Measurements from ENCODE around the gene RASL11B.

Gene RASL11B

GRCh38 chr4:52836678-52837077 is 25.4 kb upstream of the RASL11B start:
- Histone ChIP-seq H3K4me3 (ENCODE audit: low read depth, low read length) (no peak overlapping the region), H3K36me3 (no peaks in the 10 kb centered on the region), H3K27ac (no peak overlapping the region), H3K9me3 (ENCODE audit: severe bottlenecking) (no peaks in the 10 kb centered on the region), H3K27me3 (ENCODE audit: insufficient read depth, low read depth, severe bottlenecking) (peaks cover 91% of the 10 kb centered on the region)
- DNase-seq: no peak
- TF ChIP-seq CTCF (IDR thresholded peaks at IDR 0.05; ENCODE audit: low read depth, low read length): no peak

GRCh38 chr4:52837716-52838558 is 24.2 kb upstream of the RASL11B start:
- Histone ChIP-seq H3K36me3 (no peaks in the 10 kb centered on the region), H3K27ac (no peak overlapping the region), H3K4me3 (ENCODE audit: low read depth, low read length) (no peak overlapping the region), H3K9me3 (ENCODE audit: severe bottlenecking) (no peaks in the 10 kb centered on the region), H3K27me3 (ENCODE audit: insufficient read depth, low read depth, severe bottlenecking) (peaks cover 93% of the 10 kb centered on the region)
- TF ChIP-seq CTCF (IDR thresholded peaks at IDR 0.05; ENCODE audit: low read depth, low read length): no peak
- DNase-seq: no peak

- no peak for TF ChIP-seq CTCF (IDR thresholded peaks at IDR 0.05; ENCODE audit: low read depth, low read length)
- DNase-seq: no peak
- no peak overlapping the region for H3K27ac ChIP-seq
Observed at GRCh38 chr4:52838729-52839586, 23.2 kb upstream of the RASL11B start.

GRCh38 chr4:52840531-52841370 is 21.4 kb upstream of the RASL11B start:
- TF ChIP-seq CTCF (IDR thresholded peaks at IDR 0.05; ENCODE audit: low read depth, low read length): no peak
- H3K36me3 ChIP-seq: no peaks in the 10 kb centered on the region
- no peak for DNase-seq
- H3K27ac ChIP-seq: no peak overlapping the region
- H3K9me3 ChIP-seq (ENCODE audit: severe bottlenecking): no peaks in the 10 kb centered on the region
- peaks cover 80% of the 10 kb centered on the region for H3K27me3 ChIP-seq (ENCODE audit: insufficient read depth, low read depth, severe bottlenecking)
- H3K4me3 ChIP-seq (ENCODE audit: low read depth, low read length): no peak overlapping the region

More at GRCh38 chr4:52838729-52839586, 23.2 kb upstream of the RASL11B start:
- no peaks in the 10 kb centered on the region for H3K9me3 ChIP-seq (ENCODE audit: severe bottlenecking)
- no peak overlapping the region for H3K4me3 ChIP-seq (ENCODE audit: low read depth, low read length)
- no peaks in the 10 kb centered on the region for H3K36me3 ChIP-seq
- H3K27me3 ChIP-seq (ENCODE audit: insufficient read depth, low read depth, severe bottlenecking): peaks cover 87% of the 10 kb centered on the region

GRCh38 chr4:52841682-52842456 is 20.2 kb upstream of the RASL11B start:
- no peak overlapping the region for H3K27ac ChIP-seq
- H3K4me3 ChIP-seq (ENCODE audit: low read depth, low read length): no peak overlapping the region
- no peak for DNase-seq
- no peak for TF ChIP-seq CTCF (IDR thresholded peaks at IDR 0.05; ENCODE audit: low read depth, low read length)
- H3K9me3 ChIP-seq (ENCODE audit: severe bottlenecking): no peaks in the 10 kb centered on the region
- H3K27me3 ChIP-seq (ENCODE audit: insufficient read depth, low read depth, severe bottlenecking): peaks cover 77% of the 10 kb centered on the region
- no peaks in the 10 kb centered on the region for H3K36me3 ChIP-seq
